Measurements from ENCODE around the gene NUDT16.

DNA sequence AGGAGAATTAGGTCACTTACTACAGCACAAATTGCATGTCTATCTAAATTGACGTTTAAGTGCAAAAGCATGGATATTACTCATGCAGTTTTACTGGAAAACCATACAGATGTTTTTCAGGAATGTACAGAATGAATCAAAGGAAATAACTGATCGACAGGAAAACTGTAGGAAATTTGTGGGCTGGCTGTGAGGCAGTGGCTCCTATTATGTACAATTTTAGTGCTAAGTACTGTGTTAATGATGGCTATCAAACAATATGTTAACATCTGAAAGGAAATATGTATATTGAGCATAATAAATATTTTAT, 6.9 kb downstream of the NUDT16 start:
- no peak for TF ChIP-seq CTCF (IDR thresholded peaks at IDR 0.05)
- no peak for TF ChIP-seq EZH2 (IDR thresholded peaks at IDR 0.05; ENCODE audit: borderline replicate concordance, insufficient read depth, low read depth, low read length, poor library complexity, severe bottlenecking)

Data from B cell (primary cell).